COLO668 (cell line): Measurements from ENCODE around the gene TGFBR3.

Source experiments
- DNase-seq: peaks from one replicate; lab custom pipeline; 2025; ENCODE audit not compliant: unreplicated experiment; lab: John Stamatoyannopoulos, UW

TGFBR3 gene

DNA sequence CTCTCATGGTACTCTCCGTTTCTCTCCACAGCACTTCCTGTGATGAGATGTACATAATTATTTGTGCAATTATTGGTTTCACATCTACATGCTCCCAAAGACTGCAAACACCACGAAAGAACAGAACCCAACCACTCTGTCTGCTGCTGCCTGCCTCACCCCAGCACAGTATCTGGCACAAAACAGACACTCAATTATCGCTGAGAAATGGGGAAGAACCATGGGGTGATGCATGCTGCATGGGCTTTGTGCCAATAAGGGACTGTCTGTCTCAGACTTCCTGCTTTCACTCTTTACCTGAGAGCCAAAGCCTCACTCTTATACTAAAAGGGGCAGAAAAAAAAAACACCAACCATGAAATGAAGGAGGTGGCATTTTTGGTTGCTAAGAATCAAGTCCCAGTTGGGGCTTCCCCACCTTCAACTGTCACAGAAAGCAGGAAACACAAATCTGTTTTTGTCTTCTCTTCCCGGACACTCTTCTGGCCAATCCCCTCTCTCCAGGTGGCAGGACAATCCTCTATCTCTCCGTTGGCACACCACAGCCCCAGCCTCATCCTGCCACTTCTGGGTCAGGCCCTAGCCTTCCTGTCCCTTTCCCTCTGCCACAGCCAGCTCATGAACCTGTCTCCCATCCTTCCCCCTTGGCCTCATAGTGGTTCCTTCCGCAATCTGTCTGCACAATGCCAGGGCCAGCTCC is 82.0 kb downstream of the TGFBR3 start:
- DNase-seq, result no peak

DNA sequence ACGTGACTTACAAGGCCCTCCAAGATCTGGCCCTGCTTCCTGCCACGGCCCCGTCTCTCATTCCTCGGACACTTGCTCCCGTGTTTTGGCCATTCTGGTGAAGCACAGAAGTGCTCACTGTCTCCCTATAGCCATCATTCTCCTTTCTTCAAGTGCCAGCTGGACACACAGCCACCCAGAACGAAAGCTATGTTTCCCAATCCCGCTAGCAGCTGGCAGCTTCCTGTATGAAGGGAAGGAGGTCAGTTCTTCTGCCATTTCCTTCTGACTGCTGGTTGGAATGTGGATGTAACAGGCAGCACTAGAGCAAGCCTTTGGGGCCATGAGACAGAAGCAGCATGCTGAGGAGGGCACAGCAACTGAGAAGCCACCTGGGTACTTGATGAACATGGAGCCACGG is 82.8 kb downstream of the TGFBR3 start:
- DNase-seq, result no peak

GRCh38 chr1:91801496-91802115 is 84.3 kb downstream of the TGFBR3 start:
- no peak for DNase-seq

- no peak for DNase-seq
Observed at GRCh38 chr1:91799863-91800262, 86.1 kb downstream of the TGFBR3 start.

GRCh38 chr1:91799159-91799558 is 86.8 kb downstream of the TGFBR3 start:
- no peak for DNase-seq

GRCh38 chr1:91798740-91799139 is 87.2 kb downstream of the TGFBR3 start:
- DNase-seq, result no peak

DNA sequence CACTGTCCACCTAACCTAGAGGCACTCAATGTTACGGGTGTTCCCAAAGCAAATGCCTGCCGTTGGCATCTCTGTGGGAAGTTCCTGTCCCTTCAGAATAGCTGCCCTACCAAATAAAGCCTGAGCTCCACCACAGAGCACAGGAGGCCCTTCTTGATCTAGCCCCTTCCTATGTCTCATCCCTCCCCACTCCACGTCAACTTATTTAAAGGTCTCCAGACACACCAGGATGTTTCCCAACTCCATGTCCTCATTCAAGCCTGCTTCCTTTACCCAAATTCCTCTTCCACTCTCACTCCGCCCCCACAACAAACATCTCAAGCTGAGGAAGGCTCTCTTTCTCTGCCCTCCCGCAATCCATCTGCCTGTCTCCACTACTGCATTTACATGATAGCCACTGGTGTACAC is 87.7 kb downstream of the TGFBR3 start:
- no peak for DNase-seq

DNA sequence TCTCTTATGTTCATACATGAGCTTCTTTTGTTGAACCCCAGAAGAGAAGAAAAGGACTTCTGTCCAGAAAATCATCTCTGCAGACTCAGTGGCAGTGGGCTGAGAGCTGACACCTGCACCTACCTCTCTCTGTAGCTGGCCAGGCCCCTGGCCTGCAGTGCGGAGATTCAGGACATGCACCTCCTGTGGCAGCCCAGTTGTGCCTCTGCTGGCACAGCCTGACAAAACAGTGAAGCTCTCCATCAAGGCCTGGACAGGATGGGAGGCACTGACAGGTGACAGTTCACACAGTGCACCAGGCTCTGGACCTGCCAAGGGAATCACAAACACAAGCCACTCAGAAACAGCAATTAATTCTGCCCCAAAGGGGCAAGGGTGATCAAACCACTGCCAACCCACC is 88.8 kb downstream of the TGFBR3 start:
- DNase-seq, result no peak

- DNase-seq, result no peak
Observed at GRCh38 chr1:91796390-91796654, 89.6 kb downstream of the TGFBR3 start.

DNA sequence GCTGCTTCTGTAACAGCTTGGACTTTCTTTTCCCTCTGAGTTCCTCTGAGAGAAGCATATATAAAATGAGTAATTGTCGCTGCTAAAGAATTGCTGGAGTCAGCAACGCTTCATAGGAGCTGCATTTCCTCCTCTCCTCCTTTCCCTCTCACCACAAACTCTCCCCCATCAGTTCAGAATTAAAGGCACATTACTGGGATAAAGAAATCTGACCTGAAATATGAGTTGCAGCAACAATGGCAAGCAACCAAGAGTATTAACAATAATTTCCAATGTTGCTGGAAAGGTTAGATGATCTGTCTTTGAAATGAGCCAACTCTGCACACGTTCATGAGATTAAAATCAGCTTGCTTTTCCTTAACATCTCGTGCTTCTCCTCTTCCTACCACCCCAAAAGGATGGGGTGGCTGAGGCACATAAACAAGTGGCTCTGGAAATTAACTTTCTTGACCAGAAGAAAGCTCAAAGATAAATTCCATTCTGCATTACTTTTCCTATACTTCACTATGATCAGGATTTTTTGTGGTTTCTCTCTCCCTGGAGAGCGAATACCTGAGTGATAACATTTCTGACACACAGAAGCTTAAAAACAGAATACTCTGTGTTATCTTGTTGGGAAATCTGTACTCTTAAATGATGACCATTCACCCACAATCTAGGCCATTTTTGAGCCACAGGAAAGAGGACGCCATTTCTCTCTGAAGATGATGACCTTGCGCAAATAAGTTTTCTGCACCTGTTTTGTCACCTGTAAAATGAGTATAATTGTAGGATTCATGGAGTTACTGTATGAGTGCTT is 90.2 kb downstream of the TGFBR3 start:
- DNase-seq, result no peak

- no peak for DNase-seq
Observed at GRCh38 chr1:91793877-91794276, 92.1 kb downstream of the TGFBR3 start.

GRCh38 chr1:91793189-91793588 is 92.8 kb downstream of the TGFBR3 start:
- DNase-seq, result no peak

DNA sequence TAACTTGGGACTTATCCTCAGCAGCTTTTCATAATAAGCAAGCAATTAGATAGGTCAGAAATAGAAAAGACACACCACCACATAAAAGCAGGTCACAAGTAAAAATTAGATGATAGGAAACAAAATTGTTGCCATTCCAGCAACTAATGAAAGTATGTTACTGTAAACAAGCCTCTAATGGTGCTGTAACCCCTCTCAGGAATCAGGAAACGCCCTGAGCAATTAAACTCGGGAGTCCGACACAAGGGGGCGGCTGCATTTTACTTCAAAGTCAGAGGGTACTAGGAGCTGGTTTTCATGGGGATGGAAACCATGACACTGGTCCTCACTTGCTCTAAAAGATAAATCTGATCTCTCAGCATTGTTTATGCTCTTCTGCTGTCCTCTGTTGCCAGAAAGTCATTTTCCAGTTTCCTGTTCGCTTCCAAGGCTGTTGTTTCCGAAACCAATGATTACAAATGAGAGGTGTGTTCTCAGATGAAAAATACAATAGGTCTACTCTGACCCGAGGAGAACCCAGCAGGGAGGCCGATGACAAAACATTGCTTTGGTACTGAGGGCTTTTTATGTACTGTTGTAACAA is 93.4 kb downstream of the TGFBR3 start:
- no peak for DNase-seq

DNA sequence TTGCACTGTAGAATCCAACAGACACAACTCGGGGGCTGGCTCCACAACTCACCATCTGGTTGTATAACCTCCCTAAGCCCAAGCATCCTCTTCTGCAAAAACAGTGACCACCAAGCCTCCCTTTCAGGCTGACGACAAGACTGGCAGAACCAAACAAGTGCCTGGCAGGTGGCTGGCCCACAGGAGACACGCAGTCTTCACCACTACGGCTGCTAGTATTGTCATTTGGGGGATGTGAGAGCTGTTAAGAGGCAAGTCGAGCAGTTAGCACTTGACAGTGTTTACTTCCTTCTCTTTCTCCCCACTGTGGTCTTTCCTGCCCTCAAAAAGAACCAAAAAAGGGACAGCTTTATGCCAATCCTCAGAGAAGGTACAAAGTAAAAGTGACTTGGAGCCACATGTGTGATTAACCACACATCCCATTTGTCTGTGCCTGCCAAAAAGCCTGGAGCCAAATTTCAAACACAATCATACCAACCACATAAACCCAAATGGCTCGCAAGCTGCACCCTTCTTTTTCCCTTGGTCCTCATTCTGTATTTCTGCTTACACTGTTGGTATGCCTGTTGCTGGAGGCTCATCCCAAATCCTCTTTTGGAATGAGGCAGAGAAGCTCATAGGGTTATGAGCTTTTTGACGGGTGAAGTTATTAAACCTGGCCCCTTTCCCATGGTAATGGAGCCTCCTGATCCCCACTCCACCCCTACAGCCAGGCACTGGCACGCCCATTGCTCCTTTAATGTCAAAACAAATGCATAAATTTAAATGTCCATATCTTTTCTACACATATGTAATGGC is 94.1 kb downstream of the TGFBR3 start:
- DNase-seq, result no peak

GRCh38 chr1:91791103-91791502 is 94.8 kb downstream of the TGFBR3 start:
- no peak for DNase-seq

DNA sequence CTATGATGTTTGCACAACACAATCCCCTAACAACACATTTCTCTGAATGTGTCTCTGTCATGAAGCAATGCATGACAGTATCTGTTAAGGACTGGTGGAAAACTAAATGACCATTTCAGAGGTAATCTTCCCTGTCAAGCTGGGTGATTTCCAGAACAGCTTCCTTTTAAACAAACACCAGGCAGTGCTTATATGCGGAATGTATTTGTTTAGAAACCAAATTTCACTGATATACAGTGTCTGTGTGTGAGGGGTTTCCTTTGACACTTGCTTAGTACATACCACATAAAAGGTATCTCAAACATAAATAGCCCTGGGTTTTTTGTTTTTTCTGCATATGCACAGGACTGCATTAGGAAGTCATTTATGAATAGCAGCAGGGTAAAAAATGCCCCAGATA is 95.6 kb downstream of the TGFBR3 start:
- no peak for DNase-seq

DNA sequence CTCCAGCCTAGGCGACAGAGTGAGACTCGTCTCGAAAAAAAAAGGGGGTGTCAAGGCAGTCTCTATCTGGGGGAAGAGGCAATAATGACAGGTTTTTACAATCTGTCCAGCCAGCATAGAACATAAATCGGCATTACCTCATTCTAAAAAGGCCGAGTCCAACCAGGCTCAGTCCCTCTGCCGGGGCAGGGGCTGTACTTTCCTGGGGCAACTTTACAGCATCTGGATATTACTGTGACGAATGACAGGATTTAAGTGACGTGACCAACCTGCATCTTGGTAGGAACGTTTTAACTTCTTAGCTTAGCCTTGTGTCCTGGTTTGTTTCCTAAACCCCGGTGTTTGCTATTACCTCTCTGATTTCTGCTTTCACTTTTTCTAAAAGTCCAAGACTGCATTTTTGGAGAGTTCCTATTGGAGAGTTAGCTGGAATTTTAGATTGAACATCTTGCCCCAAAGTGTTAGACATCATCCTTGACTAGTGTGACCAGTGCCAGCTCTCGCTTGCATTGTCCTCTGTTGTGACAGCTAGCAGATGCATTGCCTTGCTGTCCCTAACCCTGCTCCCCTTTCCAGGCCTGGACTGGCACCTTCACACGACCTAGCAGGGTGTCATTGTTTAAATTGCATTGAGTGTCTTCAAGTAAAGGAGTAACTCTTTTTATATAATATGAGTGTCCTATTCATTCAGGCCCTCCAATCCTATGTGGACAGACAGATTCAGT is 96.5 kb downstream of the TGFBR3 start:
- no peak for DNase-seq

DNA sequence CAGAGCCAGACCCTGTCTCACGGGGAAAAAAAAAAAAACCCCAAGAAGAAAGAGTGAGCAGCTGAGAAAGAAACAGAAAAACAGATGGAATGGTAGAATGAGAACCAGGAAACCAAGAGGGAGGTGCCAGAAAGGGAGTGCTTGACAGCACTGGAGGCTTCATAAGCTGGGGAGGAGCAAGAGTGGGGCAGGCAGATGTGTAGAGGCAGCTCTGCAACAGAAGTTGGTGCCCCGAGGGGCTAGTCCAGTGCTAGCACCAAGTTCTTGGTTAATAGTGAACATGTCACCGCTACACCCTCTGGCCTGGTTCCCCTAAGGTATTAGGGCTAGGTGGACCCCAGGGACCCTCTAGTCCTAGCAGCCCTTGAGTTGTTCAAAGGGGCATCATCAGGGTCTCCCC is 98.0 kb downstream of the TGFBR3 start:
- no peak for DNase-seq

DNA sequence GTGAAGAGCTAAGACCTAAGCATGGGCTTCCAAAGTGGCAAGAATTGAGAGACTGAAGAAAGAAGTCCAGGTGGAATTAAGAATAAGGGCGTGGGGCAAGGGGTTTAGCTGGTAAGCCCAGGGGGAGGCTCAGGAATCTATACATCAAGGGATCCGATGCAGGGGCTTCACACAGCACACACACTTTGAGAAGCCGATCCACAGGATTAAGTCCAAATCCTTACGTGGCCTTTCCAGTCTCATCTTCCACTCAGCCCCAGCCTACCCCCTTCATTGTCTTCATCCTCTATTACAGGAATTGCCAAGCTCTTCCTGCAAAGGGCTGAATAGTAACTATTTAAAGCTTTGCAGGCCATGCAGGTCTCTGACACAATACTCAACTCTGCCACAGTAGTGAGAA is 101.3 kb downstream of the TGFBR3 start:
- DNase-seq, result no peak

- DNase-seq, result no peak
Observed at GRCh38 chr1:91784191-91784590, 101.8 kb downstream of the TGFBR3 start.
